WTC11 (cell line): ENCODE results near the gene NCOA1. TPM values are rescaled to one million over a fixed set of nuclear protein-coding genes. Genes with fewer than 3 reads are reported as not detected.

ENCODE experiments used
- ATAC-seq: fragments of 200-7000 bp; cut with Tn5 transposase; 2 replicates; pipeline ENCODE4 v1.10.0; 2021; ENCODE audit warnings: mild to moderate bottlenecking, moderate library complexity
- CTCF ChIA-PET: fragments of 300-600 bp; sonication (Branson Sonifier 250); formaldehyde crosslinking; loops from one replicate; lab custom pipeline; 2021; ENCODE audit warnings: antibody characterized with exemption; lab: Charles Lee
- POLR2A ChIA-PET: fragments of 350-600 bp; sonication (Branson Sonifier 250); formaldehyde crosslinking; loops from one replicate; lab custom pipeline; 2021; ENCODE audit warnings: antibody characterized with exemption; lab: Charles Lee
- DNase-seq: peaks from one replicate; pipeline ENCODE4 v3.0.0; 2021; ENCODE audit warnings: low spot score
- H3K27ac Mint-ChIP-seq: 2 replicates; pipeline ENCODE4 v1.8.0; 2021; ENCODE audit warnings: mixed read lengths
- H3K27me3 Mint-ChIP-seq: 2 replicates; pipeline ENCODE4 v1.8.0; 2021; ENCODE audit warnings: low read depth, mild to moderate bottlenecking, moderate library complexity, mixed read lengths
- H3K36me3 Mint-ChIP-seq: 2 replicates; pipeline ENCODE4 v1.8.0; 2021; ENCODE audit warnings: mixed read lengths
- H3K4me1 Mint-ChIP-seq: 2 replicates; pipeline ENCODE4 v1.8.0; 2022; ENCODE audit warnings: mixed read lengths
- H3K4me3 Mint-ChIP-seq: 2 replicates; pipeline ENCODE4 v1.8.0; 2021; ENCODE audit warnings: mild to moderate bottlenecking, moderate library complexity, mixed read lengths
- H3K9me3 Mint-ChIP-seq: 2 replicates; pipeline ENCODE4 v1.8.0; 2021; ENCODE audit warnings: mixed read lengths
- CREB1 ChIP-seq: sonication (generic); formaldehyde crosslinking; IDR thresholded peaks from 2 replicates; pipeline ENCODE4 v1.8.0; 2023; ENCODE audit warnings: mild to moderate bottlenecking, missing genetic modification reagents
- EMX1 ChIP-seq: fragments of 250-450 bp; sonication (Bioruptor Pico); IDR thresholded peaks from 2 replicates; pipeline ENCODE4 v1.8.0; 2021; ENCODE audit warnings: mild to moderate bottlenecking
- GABPB1 ChIP-seq: sonication (generic); formaldehyde crosslinking; IDR thresholded peaks from 2 replicates; pipeline ENCODE4 v1.8.1; 2023; ENCODE audit warnings: mild to moderate bottlenecking, missing genetic modification reagents
- NFYB ChIP-seq: sonication (generic); formaldehyde crosslinking; conservative IDR thresholded peaks from 2 replicates; pipeline ENCODE4 v1.8.0; 2022; ENCODE audit warnings: low read depth, missing genetic modification reagents
- NR1H2 ChIP-seq: sonication (generic); formaldehyde crosslinking; IDR thresholded peaks from 2 replicates; pipeline ENCODE4 v1.9.0; 2021; ENCODE audit warnings: mild to moderate bottlenecking, moderate library complexity, missing genetic modification reagents
- NR2C2 ChIP-seq: sonication (generic); formaldehyde crosslinking; IDR thresholded peaks from 2 replicates; pipeline ENCODE4 v1.8.0; 2022; ENCODE audit warnings: mild to moderate bottlenecking, missing genetic modification reagents
- SOX15 ChIP-seq: fragments of 250-450 bp; sonication (Bioruptor Pico); IDR thresholded peaks from 2 replicates; pipeline ENCODE4 v1.9.0; 2021; ENCODE audit warnings: mild to moderate bottlenecking
- SP1 ChIP-seq: sonication (generic); formaldehyde crosslinking; conservative IDR thresholded peaks from 2 replicates; pipeline ENCODE4 v1.8.1; 2022; ENCODE audit warnings: missing genetic modification reagents
- ZNF396 ChIP-seq: fragments of 250-450 bp; sonication (Bioruptor Pico); IDR thresholded peaks from 2 replicates; pipeline ENCODE4 v1.8.0; 2021; ENCODE audit warnings: mild to moderate bottlenecking, moderate library complexity, borderline replicate concordance
- ZNF416 ChIP-seq: fragments of 250-450 bp; sonication (Bioruptor Pico); IDR thresholded peaks from 2 replicates; pipeline ENCODE4 v1.9.0; 2021; ENCODE audit warnings: mild to moderate bottlenecking, inconsistent platforms
- ZNF425 ChIP-seq: fragments of 250-450 bp; sonication (Bioruptor Pico); conservative IDR thresholded peaks from 2 replicates; pipeline ENCODE4 v1.9.0; 2021; ENCODE audit warnings: mild to moderate bottlenecking
- total RNA-seq: library from RNA; stranded (reverse); gene quantifications from 3 replicates; pipeline ENCODE4 v1.2.3, GENCODE V29; 2021
- TF ChIP-seq, protein P1 (sequence below): fragments of 250-450 bp; sonication (Bioruptor Pico); IDR thresholded peaks from 2 replicates; pipeline ENCODE4 v1.9.0; 2021; ENCODE audit warnings: mild to moderate bottlenecking, borderline replicate concordance
- TF ChIP-seq, protein P2 (sequence below): sonication (generic); formaldehyde crosslinking; IDR thresholded peaks from 2 replicates; pipeline ENCODE4 v1.8.1; 2022; ENCODE audit warnings: low read depth, mild to moderate bottlenecking, moderate library complexity, missing genetic modification reagents, borderline replicate concordance
- TF ChIP-seq, protein P3 (sequence below): fragments of 250-450 bp; sonication (Bioruptor Pico); IDR thresholded peaks from 2 replicates; pipeline ENCODE4 v1.9.0; 2021; ENCODE audit warnings: mild to moderate bottlenecking

NCOA1 gene
- total RNA-seq, 1 experiment from 2014 or later = 16.9 TPM

DNA sequence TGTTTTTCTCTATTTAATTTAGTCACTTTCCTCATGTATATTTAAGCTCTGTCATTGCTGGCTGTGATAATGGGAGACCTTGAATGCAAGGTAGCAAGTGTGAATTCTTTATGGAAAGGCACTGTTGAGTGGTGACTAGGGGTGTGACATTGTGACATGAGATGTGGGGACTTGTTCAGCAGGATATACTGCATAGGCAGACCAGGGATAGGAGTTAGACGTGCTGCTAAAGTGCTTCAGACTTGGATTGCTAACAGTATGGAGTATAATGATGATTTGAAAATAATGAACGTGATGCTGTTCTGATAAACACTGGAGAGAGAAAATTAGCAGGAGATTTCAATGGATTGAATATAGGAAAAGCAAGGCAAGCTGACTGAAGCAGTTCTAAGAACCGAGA is 135.1 kb downstream of the NCOA1 start (continued):
- TF ChIP-seq, protein P1, sequence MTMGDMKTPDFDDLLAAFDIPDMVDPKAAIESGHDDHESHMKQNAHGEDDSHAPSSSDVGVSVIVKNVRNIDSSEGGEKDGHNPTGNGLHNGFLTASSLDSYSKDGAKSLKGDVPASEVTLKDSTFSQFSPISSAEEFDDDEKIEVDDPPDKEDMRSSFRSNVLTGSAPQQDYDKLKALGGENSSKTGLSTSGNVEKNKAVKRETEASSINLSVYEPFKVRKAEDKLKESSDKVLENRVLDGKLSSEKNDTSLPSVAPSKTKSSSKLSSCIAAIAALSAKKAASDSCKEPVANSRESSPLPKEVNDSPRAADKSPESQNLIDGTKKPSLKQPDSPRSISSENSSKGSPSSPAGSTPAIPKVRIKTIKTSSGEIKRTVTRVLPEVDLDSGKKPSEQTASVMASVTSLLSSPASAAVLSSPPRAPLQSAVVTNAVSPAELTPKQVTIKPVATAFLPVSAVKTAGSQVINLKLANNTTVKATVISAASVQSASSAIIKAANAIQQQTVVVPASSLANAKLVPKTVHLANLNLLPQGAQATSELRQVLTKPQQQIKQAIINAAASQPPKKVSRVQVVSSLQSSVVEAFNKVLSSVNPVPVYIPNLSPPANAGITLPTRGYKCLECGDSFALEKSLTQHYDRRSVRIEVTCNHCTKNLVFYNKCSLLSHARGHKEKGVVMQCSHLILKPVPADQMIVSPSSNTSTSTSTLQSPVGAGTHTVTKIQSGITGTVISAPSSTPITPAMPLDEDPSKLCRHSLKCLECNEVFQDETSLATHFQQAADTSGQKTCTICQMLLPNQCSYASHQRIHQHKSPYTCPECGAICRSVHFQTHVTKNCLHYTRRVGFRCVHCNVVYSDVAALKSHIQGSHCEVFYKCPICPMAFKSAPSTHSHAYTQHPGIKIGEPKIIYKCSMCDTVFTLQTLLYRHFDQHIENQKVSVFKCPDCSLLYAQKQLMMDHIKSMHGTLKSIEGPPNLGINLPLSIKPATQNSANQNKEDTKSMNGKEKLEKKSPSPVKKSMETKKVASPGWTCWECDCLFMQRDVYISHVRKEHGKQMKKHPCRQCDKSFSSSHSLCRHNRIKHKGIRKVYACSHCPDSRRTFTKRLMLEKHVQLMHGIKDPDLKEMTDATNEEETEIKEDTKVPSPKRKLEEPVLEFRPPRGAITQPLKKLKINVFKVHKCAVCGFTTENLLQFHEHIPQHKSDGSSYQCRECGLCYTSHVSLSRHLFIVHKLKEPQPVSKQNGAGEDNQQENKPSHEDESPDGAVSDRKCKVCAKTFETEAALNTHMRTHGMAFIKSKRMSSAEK = no peak

DNA sequence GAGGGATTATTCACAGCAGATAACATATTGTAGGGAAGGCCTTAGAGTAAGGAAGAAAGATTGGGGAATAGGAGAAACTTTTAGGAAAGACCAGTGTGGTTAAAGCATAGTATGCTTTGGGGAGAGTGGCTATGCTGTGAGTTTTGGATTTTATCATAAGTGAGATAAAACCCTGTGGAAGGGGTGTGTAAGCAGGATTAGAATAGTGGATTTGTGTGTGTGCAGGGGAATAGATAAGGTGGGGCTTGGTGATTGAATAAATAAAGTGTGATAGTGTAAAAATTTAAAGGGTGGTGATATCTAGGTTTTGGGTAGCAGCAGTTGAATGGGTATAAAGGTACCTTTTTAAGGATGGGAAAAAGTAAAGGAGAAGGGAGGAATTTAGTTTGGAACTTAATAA is 137.7 kb downstream of the NCOA1 start:
- Mint-ChIP-seq H3K9me3 (no peaks in the 10 kb centered on the region), H3K36me3 (no peaks in the 10 kb centered on the region), H3K4me3 (no peak overlapping the region), H3K27ac (no peak overlapping the region), H3K27me3 (no peaks in the 10 kb centered on the region), H3K4me1 (no peaks in the 10 kb centered on the region)
- ChIA-PET CTCF (no interaction called here), POLR2A (no interaction called here)
- ATAC-seq = no peak
- TF ChIP-seq ZNF425 (CRISPR knock-in tag) = no peak
- DNase-seq = no peak

GRCh38 chr2:24632172-24632571 is 141.1 kb downstream of the NCOA1 start:
- Mint-ChIP-seq H3K4me3 (no peak overlapping the region), H3K27me3 (no peaks in the 10 kb centered on the region)
- CTCF ChIA-PET = interaction anchor here (0.9 kb wide), 1 partner anchor 159 kb away, joined by 3 read pairs; no protein-coding TSS in a partner anchor
- DNase-seq = no peak
- TF ChIP-seq EMX1 (CRISPR knock-in tag) = no peak
- TF ChIP-seq, protein P2, sequence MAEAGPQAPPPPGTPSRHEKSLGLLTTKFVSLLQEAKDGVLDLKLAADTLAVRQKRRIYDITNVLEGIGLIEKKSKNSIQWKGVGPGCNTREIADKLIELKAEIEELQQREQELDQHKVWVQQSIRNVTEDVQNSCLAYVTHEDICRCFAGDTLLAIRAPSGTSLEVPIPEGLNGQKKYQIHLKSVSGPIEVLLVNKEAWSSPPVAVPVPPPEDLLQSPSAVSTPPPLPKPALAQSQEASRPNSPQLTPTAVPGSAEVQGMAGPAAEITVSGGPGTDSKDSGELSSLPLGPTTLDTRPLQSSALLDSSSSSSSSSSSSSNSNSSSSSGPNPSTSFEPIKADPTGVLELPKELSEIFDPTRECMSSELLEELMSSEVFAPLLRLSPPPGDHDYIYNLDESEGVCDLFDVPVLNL = no peak
- no peak for TF ChIP-seq NFYB (CRISPR knock-in tag)
- TF ChIP-seq, protein P3, sequence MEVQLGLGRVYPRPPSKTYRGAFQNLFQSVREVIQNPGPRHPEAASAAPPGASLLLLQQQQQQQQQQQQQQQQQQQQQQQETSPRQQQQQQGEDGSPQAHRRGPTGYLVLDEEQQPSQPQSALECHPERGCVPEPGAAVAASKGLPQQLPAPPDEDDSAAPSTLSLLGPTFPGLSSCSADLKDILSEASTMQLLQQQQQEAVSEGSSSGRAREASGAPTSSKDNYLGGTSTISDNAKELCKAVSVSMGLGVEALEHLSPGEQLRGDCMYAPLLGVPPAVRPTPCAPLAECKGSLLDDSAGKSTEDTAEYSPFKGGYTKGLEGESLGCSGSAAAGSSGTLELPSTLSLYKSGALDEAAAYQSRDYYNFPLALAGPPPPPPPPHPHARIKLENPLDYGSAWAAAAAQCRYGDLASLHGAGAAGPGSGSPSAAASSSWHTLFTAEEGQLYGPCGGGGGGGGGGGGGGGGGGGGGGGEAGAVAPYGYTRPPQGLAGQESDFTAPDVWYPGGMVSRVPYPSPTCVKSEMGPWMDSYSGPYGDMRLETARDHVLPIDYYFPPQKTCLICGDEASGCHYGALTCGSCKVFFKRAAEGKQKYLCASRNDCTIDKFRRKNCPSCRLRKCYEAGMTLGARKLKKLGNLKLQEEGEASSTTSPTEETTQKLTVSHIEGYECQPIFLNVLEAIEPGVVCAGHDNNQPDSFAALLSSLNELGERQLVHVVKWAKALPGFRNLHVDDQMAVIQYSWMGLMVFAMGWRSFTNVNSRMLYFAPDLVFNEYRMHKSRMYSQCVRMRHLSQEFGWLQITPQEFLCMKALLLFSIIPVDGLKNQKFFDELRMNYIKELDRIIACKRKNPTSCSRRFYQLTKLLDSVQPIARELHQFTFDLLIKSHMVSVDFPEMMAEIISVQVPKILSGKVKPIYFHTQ = no peak
- TF ChIP-seq, all 79 proteins: peak for 0
- Mint-ChIP-seq H3K27ac (no peak overlapping the region), H3K4me1 (no peaks in the 10 kb centered on the region), H3K9me3 (no peaks in the 10 kb centered on the region), H3K36me3 (no peaks in the 10 kb centered on the region)
- no peak for ATAC-seq
- POLR2A ChIA-PET = no interaction called here

DNA sequence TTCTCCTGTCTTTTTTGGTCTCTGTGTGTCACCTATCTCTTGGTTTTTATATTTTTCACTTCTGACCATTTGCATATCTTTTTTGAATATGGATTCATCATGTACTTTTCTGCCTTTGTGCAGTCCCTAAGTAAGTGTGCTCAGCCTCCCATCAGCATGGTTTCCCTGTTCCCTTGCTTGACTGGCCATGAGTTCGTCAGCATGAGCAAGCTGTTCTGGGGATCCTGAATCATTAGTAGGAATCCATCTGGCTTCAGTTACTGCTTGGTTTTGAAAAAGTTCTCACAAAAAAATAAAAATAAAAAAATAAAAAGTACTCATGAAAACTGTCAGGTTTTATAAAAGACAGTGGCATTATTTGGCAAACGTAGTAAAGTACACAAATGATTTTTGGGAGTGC is 144.1 kb downstream of the NCOA1 start:
- ChIA-PET CTCF (interaction anchor here (0.6 to 1.8 kb wide), 2 partner anchors 47 to 193 kb away, joined by 3 to 4 read pairs; no protein-coding TSS in a partner anchor), POLR2A (no interaction called here)
- ATAC-seq (no peak), DNase-seq (no peak)
- peaks cover 11% of the 10 kb centered on the region for H3K9me3 Mint-ChIP-seq
- H3K4me1 Mint-ChIP-seq = no peaks in the 10 kb centered on the region
- no peaks in the 10 kb centered on the region for H3K27me3 Mint-ChIP-seq
- no peak overlapping the region for H3K4me3 Mint-ChIP-seq
- no peak overlapping the region; the same call in 1 of the 2 replicates for H3K27ac Mint-ChIP-seq
- H3K36me3 Mint-ChIP-seq = no peaks in the 10 kb centered on the region
- TF ChIP-seq, protein P2 = no peak
- no peak for TF ChIP-seq SOX15 (CRISPR knock-in tag)
- TF ChIP-seq CREB1 (CRISPR knock-in tag) = no peak
- TF ChIP-seq SP1 = no peak
- TF ChIP-seq, protein P1 = no peak
- TF ChIP-seq ZNF396 (CRISPR knock-in tag) = no peak
- no peak for TF ChIP-seq GABPB1 (CRISPR knock-in tag)
- no peak for TF ChIP-seq NR2C2 (CRISPR knock-in tag)
- no peak for TF ChIP-seq NR1H2 (CRISPR knock-in tag)
- TF ChIP-seq ZNF416 = no peak
